ENCODE measurements around the gene GPHA2. TPM values are rescaled to one million over a fixed set of nuclear protein-coding genes. Genes with fewer than 3 reads are reported as not detected.

Gene GPHA2
- polyA plus RNA-seq, 3 donors, result 3.6 TPM; not detected in 2

DNA sequence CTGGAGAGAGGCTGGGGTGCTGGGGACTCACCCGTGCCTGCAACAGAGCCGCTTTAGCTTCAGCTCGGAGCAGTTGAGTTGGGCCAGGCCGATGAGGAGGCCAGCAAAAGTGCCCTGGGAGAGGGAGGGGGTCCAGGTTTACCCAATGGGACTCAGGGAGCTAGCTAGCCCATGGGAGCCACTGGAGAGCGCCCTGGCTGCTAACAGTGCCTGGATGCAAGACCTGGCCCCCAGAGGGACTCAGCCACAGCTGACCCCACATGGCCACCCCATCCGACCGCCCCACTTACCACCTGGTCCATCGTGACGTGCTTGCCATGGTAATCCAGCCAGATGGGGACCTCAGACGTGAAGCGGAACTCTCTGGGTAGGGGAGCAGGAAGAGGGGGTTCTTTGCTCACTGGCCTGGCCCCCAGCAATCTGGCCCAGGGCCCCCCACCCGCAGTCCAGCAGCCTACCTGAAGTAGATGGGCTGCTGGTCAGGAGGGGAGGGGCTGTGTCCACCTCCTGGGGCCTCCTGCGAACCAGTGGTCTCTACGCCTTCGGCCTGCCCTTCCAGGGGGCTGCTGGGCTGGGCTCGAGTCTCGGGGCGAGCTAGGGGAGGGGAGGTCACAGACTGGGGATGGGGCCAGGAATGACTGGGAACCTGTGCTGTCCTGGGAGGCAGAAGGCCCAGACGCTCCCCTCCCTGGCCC, 38.2 kb downstream of the GPHA2 start:
- no peak overlapping the region for H3K27ac ChIP-seq (ENCODE audit: low read depth, low read length)
- 93 to 95% (median 94%) methylated on average over 18 to 19 of the region's 19 CpGs for WGBS, 3 donors

DNA sequence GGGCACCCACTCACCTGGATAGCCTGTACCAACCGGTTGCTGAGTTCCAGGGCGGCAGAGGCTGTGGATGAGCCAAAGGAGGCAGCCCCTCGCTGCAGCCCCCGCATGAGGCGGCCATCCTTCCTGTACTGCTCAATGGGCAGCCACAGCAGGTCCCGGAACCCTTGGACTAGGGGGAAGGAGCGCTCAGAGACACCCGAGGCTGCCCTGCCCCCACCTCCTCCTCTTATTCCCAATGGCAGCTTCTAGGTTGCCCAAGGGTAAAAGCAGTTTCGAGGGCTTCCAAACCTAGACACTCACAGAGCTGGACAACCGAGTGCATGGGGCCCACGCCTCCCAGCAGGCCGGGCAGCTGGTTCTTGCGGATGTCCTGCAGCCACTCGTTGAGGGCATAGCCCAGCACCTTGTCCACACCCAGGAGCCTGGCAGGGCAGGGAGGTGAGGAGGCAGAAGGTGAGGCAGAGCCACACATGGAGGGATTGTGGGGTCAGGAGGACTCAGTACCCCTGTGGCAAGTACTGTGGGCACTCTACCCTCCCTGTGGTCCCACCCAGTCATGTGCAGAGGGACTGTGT, 39.2 kb downstream of the GPHA2 start:
- 88 to 91% (median 90%) methylated on average over 14 of the region's 14 CpGs for whole genome bisulfite sequencing, 3 donors
- no peak overlapping the region for H3K27ac ChIP-seq (ENCODE audit: low read depth, low read length)

DNA sequence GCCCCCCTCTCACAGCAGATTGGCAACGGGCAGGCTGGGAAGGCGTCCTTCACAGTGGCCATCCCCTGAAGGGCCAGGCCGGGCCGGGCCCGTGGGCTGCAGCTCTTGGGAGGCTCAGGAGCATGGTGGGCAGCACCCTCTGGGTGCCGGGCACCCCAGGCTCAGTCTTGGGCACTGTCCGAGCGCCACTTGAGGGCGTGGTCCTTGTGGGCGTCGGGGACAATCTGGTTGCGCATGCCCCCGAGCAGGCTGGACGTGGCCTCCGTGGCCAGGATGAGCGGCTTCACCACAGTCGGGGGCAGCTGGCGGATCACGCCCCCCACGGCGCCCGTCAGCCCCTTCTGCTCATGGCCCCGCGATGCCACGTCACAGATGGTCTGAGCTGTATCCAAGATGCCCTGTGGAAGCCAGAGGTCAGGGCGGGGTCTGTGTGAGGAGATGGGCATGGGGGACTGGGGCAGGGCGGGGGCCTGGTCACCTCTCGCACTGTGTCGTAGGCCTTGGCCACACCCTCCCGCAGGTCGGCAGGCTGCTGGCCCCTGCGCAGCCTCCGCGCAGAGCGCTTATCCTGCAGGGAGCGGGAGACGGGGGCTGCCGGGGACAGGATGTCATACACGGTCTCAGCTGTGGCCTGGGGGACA, 40.8 kb downstream of the GPHA2 start:
- no peak overlapping the region for H3K27ac ChIP-seq (ENCODE audit: low read depth, low read length)
- 85 to 86% (median 86%) methylated on average over 39 of the region's 39 CpGs for WGBS, 3 donors

DNA sequence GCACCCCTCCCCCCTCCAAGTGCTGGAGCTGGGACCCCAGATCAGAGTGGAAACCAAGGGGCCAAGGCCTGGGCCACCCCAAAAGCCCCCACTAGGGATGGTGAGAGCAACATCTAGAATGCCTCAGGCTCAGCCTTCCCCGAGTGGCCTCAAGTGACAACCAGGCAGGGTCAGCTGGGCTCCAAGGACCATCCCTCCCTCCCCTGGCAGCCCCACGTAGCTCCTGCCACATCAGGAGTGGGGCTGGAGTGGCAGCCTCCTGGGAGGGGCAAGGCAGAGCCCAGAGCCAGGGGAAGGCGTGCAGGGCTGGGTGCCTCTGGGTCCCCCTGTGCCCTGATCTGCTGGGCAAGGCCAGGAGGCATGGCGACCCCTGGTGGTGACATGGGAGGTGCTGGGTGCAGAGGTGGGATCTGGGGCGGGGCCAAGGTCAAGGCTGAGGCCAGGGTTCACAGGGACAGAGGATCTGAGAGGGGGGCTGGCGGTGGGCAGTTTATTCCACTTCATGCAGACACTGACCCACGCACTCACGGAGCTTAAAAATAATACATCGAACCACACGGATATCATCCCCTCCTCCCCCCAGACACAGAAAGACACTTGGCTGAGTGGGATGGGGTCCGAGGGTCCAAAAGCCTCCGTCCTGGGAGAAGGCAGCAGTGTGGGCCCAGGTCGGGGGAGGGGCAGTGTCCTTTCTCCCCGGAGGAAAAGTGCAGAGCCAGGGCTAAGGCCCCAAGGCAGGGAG, 41.5 kb downstream of the GPHA2 start:
- H3K27ac ChIP-seq (ENCODE audit: low read depth, low read length), result no peak overlapping the region

DNA sequence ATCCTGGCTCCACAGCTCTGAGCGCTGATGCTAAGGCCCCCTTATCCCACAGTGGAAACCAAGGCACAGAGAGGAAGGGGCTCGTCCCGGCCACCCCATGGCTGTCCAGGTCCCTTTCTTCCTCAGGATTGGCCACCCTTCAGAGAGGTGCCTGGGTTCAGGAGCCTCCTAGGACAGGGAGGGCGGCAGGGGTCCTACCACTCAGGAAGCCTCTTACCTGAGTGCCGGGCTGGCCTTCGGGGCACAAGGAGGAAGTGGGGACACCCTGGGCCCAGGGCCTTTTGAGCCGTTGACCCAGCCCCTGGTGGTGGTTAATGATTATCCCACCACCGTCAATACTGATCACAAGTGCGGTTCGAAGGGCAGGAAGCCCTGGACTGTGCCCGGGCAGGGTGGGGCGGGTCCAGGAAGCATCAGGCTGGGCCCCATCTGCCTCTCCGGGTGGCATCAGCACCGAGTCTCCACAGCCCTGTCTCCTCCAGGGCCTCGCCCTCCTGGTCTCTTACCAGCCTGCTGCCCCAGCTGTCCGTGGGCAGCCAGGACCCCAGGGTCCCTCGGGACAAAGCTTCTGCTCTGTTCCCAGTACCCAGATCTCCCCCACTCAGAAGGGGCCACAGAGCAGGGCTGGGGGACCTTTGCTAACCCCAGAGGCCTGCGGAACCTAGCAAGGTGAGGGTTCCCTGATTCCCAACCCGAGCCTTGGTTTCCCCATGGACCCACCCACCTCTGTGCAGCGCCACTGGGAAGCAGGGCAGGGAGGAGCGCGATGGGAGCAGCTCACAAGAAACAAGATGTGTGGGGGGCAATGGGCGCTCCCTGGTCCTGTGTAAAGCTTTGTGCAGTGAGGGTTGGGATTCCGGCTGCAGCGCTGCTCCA, 42.3 kb downstream of the GPHA2 start:
- WGBS, 3 donors, result 39 to 70% (median 65%) methylated on average over 23 to 25 of the region's 25 CpGs
- no peak overlapping the region for H3K27ac ChIP-seq (ENCODE audit: low read depth, low read length)

More for the DNA sequence above, 41.5 kb downstream of the GPHA2 start:
- WGBS, 3 donors, result 37 to 41% (median 40%) methylated on average over 14 of the region's 14 CpGs

DNA sequence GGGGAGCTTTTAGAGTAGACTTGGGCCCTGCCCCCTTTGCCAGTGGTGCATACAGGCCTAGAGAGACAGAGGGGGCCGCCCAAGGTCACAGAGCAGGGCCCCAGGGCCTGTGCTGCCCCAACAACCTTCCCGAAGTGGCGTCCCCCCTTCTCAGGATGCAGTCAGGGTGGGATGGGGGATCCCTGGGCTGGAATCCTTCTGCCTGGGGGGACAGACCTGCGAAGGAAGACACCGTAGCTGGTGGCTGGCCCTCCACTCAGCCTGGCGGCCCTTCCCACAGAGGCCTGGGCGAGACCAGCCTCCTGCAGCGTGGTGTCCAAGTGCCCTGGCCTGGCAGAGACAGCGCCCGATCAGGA, 42.9 kb downstream of the GPHA2 start:
- WGBS, 3 donors, result 31 to 87% (median 73%) methylated on average over 10 of the region's 10 CpGs
- no peak overlapping the region for H3K27ac ChIP-seq (ENCODE audit: low read depth, low read length)

DNA sequence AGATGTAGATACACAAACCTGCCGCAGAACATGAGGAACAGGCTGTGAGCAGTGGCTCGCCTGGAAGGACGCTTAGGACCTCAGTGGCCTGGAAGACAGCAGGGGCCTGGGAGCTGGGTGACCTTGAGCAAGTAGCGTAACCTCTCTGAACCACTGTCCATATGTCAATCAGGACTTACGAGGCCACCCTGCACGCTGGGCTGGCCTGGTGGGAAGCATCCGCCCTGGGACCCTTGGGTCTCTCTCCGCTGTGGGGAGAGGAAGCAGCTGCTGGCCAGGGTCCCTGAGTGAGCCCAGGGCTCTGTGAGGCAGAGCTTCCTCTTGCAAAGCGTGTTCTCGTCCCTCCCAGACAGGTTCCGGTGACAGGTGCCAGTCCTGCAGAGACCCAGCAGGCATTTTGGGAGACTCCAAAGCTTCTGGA, 43.3 kb downstream of the GPHA2 start:
- 33 to 65% (median 42%) methylated on average over 11 of the region's 11 CpGs for WGBS, 3 donors
- H3K27ac ChIP-seq (ENCODE audit: low read depth, low read length), result no peak overlapping the region

DNA sequence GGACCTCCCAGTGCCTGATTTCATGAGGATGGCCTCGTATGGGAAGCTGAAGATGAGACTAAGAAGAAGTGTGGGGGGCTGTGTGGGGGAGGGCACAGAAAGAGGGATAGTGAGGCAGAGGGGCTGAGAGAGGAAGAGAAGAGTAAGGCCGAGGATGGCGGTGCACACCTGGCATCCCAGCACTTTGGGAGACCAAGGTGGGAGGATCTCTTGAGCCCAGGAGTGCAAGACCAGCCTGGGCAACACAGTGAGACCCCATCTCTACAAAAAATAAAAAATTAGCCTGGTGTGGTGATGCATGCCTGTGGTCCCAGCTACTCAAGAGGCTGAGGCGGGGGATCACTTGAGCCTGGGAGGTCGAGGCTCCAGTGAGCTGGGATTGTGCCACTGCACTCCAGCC, 43.8 kb downstream of the GPHA2 start:
- H3K27ac ChIP-seq (ENCODE audit: low read depth, low read length), result no peak overlapping the region
- 65 to 83% (median 81%) methylated on average over 5 of the region's 5 CpGs for WGBS, 3 donors

DNA sequence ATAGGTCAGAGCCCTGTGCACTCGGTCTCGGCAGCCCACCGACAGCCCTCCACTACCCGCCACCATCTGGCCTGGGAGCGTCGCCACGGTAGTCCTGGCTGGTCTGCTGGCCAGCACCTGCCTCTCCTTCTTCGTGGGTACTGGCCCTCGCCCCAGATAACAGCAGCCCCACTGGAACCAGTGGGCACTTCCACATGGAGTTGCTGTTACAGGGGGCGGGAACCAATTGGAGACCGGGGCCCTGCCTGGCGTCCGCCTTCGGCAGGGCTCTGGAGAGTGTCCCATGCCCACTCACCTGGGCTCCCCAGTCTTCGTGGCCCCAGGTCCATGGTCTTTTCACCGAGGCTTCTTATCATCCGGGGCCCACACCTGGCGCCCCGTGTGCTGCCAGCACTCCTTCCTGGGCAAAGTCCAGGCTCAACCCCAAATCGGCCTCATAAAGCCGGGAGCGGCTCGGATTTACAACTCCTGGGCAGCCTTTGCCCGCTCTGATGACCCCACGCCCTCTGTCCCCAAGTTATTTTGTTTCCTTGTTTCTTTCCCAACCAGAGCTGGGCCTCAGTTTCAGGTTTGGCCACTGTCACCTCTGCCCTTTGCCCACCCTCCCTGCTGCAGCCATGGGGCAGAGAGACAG, 44.4 kb downstream of the GPHA2 start:
- no peak overlapping the region for H3K27ac ChIP-seq (ENCODE audit: low read depth, low read length)
- 47 to 93% (median 83%) methylated on average over 24 to 25 of the region's 25 CpGs for WGBS, 3 donors

DNA sequence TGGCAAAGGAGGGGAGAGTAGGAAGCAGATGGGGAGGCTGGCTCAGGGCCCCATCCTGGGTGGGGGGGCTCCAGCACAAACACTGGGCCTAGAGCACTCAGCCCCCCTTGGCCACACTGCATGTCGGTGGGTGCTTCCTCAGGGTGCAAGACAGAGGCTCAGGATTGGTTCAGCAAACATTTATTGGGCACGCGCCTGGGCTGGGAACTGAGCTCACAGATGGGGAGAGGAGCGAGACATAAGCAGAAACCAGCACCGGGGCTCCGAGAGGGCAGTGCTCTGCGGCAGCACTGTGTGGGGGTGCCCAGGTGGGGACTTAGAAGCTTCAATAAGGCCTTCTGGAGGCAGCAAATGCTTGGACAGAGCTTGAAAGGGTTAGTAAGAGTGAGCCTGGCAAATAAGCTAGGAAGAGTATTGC, 45.2 kb downstream of the GPHA2 start:
- whole genome bisulfite sequencing, 3 donors, result 86 to 92% (median 88%) methylated on average over 7 of the region's 7 CpGs

DNA sequence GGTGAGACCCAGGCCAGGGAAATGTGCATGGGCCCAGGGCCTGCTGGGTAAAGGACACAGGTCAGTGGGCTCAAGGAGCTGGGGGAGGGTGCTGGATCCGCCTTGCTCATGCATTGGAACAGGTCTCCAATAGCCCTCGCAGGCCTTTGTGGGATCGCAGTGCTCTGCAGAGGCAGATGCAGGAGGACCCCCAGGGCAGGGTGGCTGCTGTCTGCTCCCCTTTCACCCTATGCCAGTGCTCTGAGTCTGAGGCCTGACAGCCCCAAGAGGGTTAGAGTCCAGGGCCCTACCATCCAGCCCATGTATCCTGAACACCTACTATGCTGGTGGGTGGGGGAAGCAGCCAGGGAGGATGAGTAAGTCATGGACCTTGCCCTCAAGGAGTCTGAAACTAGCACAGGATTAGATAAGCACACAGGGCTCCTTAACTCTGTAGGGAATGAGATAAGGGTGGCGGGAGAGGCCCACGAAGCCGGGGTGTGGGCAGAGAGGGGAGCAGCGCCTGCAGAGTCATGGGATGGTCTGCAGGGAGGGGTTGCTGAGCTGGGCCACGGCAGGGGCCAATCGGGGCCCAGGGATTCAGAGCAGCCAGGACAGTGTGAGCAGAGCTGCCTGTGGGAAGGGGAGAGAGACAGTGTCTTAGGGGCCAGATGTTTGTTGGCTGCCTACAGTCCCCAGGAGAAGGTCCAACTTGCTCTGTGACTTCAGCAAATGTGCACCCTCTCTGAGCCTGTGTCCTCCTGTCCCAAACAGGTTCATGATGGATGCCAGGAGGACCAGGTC, 46.8 kb downstream of the GPHA2 start:
- WGBS, 3 donors, result 57 to 64% (median 59%) methylated on average over 9 of the region's 9 CpGs
- no peak overlapping the region for H3K27ac ChIP-seq (ENCODE audit: low read depth, low read length)

More for the DNA sequence above, 45.2 kb downstream of the GPHA2 start:
- H3K27ac ChIP-seq (ENCODE audit: low read depth, low read length), result no peak overlapping the region

DNA sequence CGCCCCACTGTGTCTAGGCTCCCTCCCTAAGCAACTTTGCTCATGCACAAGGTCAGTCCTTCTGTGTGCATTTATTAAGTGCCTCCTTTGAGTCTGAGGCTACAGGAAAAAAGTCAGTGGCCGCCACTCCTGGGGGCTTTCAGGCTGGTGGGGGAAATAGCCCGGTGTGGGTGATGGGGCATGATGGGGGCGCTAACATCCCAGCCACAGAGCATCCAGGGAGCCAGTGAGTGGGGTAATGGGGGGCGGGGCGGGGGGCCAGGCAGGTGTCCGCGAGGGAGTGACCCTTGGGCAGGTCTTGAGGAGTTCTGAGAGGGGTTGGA, 47.3 kb downstream of the GPHA2 start:
- no peak overlapping the region for H3K27ac ChIP-seq (ENCODE audit: low read depth, low read length)
- 56 to 73% (median 61%) methylated on average over 8 of the region's 8 CpGs for WGBS, 3 donors

DNA sequence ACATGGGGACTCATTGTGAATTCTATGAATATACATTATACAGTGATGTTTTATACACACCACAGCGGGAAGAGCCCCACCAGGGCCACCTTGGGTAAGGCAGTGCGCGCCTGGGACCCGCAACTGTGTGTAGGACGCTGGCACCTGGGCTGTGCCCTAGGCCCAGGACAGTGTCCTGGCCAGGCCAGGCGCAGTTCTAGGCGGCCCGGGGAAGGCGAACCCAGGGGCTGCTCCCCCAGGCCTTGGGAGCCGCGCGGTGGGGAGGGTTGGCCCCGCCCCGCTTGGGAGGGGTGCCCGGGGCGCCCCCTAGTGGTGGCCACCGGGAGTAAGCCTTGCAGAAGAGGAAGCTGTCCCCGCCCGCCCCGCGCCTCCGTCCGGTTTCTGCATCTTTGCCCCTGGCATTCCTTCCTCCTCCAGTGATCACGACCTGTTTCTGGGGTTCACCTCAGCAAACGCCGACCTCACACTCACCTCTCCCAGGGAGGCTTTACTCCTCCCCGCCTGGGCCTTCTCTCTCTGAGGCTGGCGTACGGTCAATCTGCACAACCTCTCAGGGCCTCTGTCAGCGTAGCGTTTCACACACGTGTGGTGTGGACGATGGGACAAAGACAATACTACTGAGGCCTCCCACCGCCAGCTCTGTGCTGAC, 47.8 kb downstream of the GPHA2 start:
- no peak overlapping the region for H3K27ac ChIP-seq (ENCODE audit: low read depth, low read length)
- WGBS, 3 donors, result 11 to 16% (median 15%) methylated on average over 26 to 34 of the region's 34 CpGs

DNA sequence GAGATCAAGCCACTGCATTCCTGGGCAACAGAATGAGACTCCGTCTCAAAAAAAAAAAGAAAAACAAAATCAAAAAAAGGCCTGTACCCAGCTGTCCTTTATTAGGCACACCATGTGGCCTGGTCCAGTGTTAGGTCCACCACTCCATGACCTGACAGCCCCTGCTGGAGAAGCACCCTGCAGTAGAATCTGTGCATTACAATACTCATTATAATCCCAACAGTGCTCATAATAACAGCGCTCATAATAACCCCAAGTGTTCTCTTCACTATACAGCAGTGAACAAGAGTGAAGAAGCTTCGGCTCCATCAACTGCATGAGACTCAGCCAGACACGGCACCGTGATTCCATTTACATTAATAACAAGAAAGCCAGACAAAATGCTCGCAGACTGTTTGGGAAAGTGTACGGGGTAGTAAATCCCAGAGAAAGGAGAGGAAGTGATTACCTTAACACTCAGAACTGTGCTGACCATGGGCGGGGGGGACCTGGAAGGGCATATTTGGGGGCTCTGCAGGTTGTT, 48.4 kb downstream of the GPHA2 start:
- H3K27ac ChIP-seq (ENCODE audit: low read depth, low read length), result no peak overlapping the region
- 79 to 85% (median 81%) methylated on average over 8 of the region's 8 CpGs for WGBS, 3 donors

DNA sequence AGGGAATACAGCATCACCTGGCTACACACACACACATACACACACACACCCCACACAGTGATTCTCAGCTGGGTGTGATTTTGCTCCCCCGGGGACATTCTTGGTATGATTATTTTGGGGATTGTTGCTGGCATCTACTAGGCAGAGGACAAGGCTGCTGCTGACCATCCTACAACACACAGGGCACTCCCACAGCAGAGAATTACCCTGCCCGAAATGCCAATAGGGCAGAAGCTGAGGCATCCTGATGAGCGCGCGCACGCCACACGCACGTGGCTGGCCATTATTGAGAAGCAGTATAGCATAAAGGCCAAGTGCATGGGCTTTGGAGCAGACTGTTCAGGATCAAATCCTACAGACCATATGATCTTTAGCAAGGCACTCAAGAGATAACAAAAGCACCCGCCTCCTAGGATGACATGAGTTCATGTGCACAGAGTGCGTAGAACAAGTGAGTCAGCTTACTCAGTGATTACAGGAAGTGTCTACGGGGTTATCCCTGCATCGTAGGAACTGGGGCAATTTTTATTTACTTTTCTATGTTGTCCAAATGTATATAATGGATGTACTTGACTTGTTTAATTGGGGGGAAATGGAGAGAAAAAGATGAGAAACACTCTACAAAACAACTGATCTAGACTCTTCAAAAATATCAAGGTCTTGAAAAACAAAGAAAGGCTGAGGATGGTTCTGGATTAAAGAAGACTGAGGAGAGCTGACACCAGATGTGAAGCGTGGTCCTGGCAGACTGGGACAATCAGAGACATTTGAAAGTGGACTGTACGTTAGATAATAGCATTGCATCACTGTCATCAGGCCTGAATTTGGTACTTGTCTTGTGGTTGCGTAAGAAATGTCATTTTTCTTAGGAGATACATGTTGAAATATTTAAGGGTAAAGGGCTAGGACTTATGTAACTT, 50.1 kb downstream of the GPHA2 start:
- 66 to 85% (median 70%) methylated on average over 15 of the region's 15 CpGs for WGBS, 3 donors
- no peak overlapping the region for H3K27ac ChIP-seq (ENCODE audit: low read depth, low read length)

Measured in adipose tissue (tissue), 3 donors.